ENCODE results near the gene INAVA.

The INAVA gene, protein sequence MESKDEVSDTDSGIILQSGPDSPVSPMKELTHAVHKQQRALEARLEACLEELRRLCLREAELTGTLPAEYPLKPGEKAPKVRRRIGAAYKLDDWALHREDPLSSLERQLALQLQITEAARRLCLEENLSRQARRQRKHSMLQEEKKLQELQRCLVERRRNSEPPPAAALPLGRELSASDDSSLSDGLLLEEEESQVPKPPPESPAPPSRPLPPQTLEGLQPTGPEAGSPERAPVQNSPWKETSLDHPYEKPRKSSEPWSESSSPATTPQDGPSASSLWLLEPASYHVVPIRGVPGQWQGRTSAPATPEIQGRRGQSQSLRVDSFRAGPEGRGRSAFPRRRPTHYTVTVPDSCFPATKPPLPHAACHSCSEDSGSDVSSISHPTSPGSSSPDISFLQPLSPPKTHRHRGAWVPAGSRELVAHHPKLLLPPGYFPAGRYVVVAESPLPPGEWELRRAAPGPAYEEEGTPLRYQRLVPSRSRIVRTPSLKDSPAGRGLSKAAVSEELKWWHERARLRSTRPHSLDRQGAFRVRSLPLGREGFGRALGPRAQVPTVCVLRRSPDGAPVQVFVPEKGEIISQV

GRCh38 chr1:200894712-200895442 lies at the start of gene INAVA:
TSS of gene INAVA (plus strand) at chr1:200894900. CDS start at chr1:200898401, 3,501 bp downstream.
- no peaks in the 10 kb centered on the region for H3K27me3 ChIP-seq (ENCODE audit: control insufficient read depth, insufficient read depth, low read length)
- peak within 1 kb of the TSS; percentile 81 for H3K4me3 ChIP-seq (ENCODE audit: low read depth, low read length)
- H3K9me3 ChIP-seq (ENCODE audit: control insufficient read depth, insufficient read depth, low read length), result no peaks in the 10 kb centered on the region
- H3K4me1 ChIP-seq (ENCODE audit: control insufficient read depth, insufficient read depth, low read length), result peaks cover 43% of the 10 kb centered on the region
- peaks cover 19% of the 10 kb centered on the region for H3K36me3 ChIP-seq (ENCODE audit: control insufficient read depth, insufficient read depth, low read length)
- peak within 1 kb of the TSS; percentile 66 for H3K9ac ChIP-seq (ENCODE audit: low read depth, low read length)

GRCh38 chr1:200845360-200845759 lies 49.3 kb upstream of the INAVA start:
- Histone ChIP-seq H3K36me3 (ENCODE audit: control insufficient read depth, insufficient read depth, low read length) (peaks cover 18% of the 10 kb centered on the region), H3K9me3 (ENCODE audit: control insufficient read depth, insufficient read depth, low read length) (no peaks in the 10 kb centered on the region), H3K9ac (ENCODE audit: low read depth, low read length) (no peak overlapping the region), H3K4me1 (ENCODE audit: control insufficient read depth, insufficient read depth, low read length) (no peaks in the 10 kb centered on the region), H3K4me3 (ENCODE audit: low read depth, low read length) (no peak overlapping the region), H3K27me3 (ENCODE audit: control insufficient read depth, insufficient read depth, low read length) (no peaks in the 10 kb centered on the region)

DNA sequence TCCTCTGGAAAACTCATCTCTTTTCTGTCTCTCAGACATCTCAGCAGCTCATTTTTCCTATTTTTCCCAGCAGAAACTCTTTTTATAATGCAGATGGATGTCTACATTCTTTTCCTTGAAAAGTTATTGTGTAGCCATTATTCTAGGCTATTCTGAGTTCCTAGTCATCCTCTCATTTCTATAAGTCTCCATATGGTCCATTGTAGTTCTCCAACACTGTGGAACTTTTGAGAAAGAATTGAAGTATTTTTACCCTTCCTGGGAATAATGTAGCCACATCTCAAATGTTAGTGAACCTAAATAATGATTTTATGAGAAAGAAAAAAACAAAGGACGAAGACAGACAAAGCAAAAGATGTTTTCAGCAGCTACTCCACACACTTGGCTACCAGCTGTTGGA lies 48.3 kb upstream of the INAVA start:
- Histone ChIP-seq H3K4me1 (ENCODE audit: control insufficient read depth, insufficient read depth, low read length) (no peaks in the 10 kb centered on the region), H3K9ac (ENCODE audit: low read depth, low read length) (no peak overlapping the region), H3K4me3 (ENCODE audit: low read depth, low read length) (no peak overlapping the region), H3K36me3 (ENCODE audit: control insufficient read depth, insufficient read depth, low read length) (peaks cover 18% of the 10 kb centered on the region), H3K9me3 (ENCODE audit: control insufficient read depth, insufficient read depth, low read length) (no peaks in the 10 kb centered on the region), H3K27me3 (ENCODE audit: control insufficient read depth, insufficient read depth, low read length) (no peaks in the 10 kb centered on the region)

DNA sequence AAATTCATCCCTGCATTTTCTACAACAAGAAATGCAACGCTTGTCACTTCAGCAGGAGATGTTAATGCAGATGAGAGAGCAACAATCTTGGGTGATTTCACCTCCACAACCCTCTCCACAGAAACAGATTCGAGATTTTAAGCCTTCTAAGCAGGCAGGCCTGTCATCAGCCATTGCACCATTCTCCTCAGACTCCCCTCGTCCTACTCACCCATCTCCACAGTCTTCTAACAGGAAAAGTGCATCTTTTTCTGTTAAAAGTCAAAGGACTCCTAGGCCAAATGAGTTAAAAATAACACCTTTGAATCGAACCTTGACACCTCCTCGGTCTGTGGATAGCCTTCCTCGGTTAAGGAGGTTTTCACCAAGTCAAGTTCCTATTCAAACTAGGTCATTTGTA lies 45.3 kb upstream of the INAVA start:
- H3K9ac ChIP-seq (ENCODE audit: low read depth, low read length), result no peak overlapping the region
- H3K27me3 ChIP-seq (ENCODE audit: control insufficient read depth, insufficient read depth, low read length), result no peaks in the 10 kb centered on the region
- H3K9me3 ChIP-seq (ENCODE audit: control insufficient read depth, insufficient read depth, low read length), result no peaks in the 10 kb centered on the region
- H3K4me3 ChIP-seq (ENCODE audit: low read depth, low read length), result no peak overlapping the region
- peaks cover 18% of the 10 kb centered on the region for H3K36me3 ChIP-seq (ENCODE audit: control insufficient read depth, insufficient read depth, low read length)
- H3K4me1 ChIP-seq (ENCODE audit: control insufficient read depth, insufficient read depth, low read length), result no peaks in the 10 kb centered on the region

DNA sequence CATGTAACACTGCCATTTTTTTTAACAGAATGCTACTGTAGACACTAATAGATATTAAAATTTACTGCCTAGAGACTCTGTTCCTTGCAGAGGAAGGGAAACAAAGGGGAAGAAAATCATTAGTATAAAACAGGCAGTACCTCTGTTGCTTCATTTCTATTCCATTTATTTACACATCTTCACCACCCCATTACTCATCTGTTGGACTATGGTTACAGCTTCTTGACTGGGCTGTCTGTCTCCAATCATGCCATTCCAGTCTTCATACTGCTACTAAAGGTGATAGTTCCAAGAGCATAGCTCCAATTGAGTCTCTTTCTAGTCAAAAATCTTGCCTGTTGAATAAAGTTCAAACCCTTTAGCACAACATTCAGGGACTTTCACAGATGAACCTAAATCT lies 44.1 kb upstream of the INAVA start:
- Histone ChIP-seq H3K9ac (ENCODE audit: low read depth, low read length) (no peak overlapping the region), H3K4me1 (ENCODE audit: control insufficient read depth, insufficient read depth, low read length) (no peaks in the 10 kb centered on the region), H3K9me3 (ENCODE audit: control insufficient read depth, insufficient read depth, low read length) (no peaks in the 10 kb centered on the region), H3K36me3 (ENCODE audit: control insufficient read depth, insufficient read depth, low read length) (peaks cover 19% of the 10 kb centered on the region), H3K4me3 (ENCODE audit: low read depth, low read length) (no peak overlapping the region), H3K27me3 (ENCODE audit: control insufficient read depth, insufficient read depth, low read length) (no peaks in the 10 kb centered on the region)

DNA sequence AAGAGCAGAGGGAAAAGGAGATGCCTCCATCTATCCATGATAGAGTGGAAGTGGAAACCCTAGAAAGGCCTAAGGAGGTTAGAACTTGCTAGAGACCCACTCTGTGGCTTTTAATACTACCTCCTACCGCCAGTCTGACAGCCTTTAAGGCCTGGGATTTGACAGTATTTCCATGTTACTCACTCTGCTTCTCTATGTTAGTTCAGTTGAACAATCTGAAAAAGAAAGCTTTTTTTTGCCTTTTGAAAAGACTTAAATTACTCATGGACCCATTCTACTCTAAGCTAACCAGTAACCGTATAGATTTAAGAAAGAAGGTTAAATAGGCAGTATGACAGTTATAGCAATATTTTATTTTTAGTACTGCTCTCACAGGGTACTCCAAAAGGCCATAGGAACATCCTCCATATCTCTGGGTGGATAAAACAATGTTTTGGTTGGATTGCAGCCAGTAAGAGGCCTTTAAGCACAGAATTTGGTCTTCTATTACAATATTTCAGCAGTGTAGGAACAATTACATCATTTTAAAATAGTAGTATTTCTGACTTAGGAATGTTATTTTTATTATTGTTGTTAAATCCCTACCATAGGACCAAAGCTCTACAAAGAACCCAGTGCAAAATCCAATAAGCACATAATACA lies 37.9 kb upstream of the INAVA start:
- Histone ChIP-seq H3K4me3 (ENCODE audit: low read depth, low read length) (no peak overlapping the region), H3K4me1 (ENCODE audit: control insufficient read depth, insufficient read depth, low read length) (no peaks in the 10 kb centered on the region), H3K9ac (ENCODE audit: low read depth, low read length) (no peak overlapping the region), H3K9me3 (ENCODE audit: control insufficient read depth, insufficient read depth, low read length) (no peaks in the 10 kb centered on the region), H3K36me3 (ENCODE audit: control insufficient read depth, insufficient read depth, low read length) (peaks cover 13% of the 10 kb centered on the region), H3K27me3 (ENCODE audit: control insufficient read depth, insufficient read depth, low read length) (no peaks in the 10 kb centered on the region)

GRCh38 chr1:200857804-200858203 lies 36.9 kb upstream of the INAVA start:
- Histone ChIP-seq H3K9ac (ENCODE audit: low read depth, low read length) (no peak overlapping the region), H3K4me3 (ENCODE audit: low read depth, low read length) (no peak overlapping the region), H3K27me3 (ENCODE audit: control insufficient read depth, insufficient read depth, low read length) (no peaks in the 10 kb centered on the region), H3K4me1 (ENCODE audit: control insufficient read depth, insufficient read depth, low read length) (no peaks in the 10 kb centered on the region), H3K36me3 (ENCODE audit: control insufficient read depth, insufficient read depth, low read length) (peaks cover 13% of the 10 kb centered on the region), H3K9me3 (ENCODE audit: control insufficient read depth, insufficient read depth, low read length) (no peaks in the 10 kb centered on the region)

- no peaks in the 10 kb centered on the region for H3K27me3 ChIP-seq (ENCODE audit: control insufficient read depth, insufficient read depth, low read length)
- H3K9me3 ChIP-seq (ENCODE audit: control insufficient read depth, insufficient read depth, low read length), result no peaks in the 10 kb centered on the region
- no peak overlapping the region for H3K9ac ChIP-seq (ENCODE audit: low read depth, low read length)
- H3K4me1 ChIP-seq (ENCODE audit: control insufficient read depth, insufficient read depth, low read length), result no peaks in the 10 kb centered on the region
- no peaks in the 10 kb centered on the region for H3K36me3 ChIP-seq (ENCODE audit: control insufficient read depth, insufficient read depth, low read length)
- no peak overlapping the region for H3K4me3 ChIP-seq (ENCODE audit: low read depth, low read length)
These were observed 32.6 kb upstream of the INAVA start for GRCh38 chr1:200861937-200862647.

- Histone ChIP-seq H3K4me1 (ENCODE audit: control insufficient read depth, insufficient read depth, low read length) (no peaks in the 10 kb centered on the region), H3K9ac (ENCODE audit: low read depth, low read length) (no peak overlapping the region), H3K27me3 (ENCODE audit: control insufficient read depth, insufficient read depth, low read length) (no peaks in the 10 kb centered on the region)
These were observed 31.8 kb upstream of the INAVA start for GRCh38 chr1:200862713-200863415.

DNA sequence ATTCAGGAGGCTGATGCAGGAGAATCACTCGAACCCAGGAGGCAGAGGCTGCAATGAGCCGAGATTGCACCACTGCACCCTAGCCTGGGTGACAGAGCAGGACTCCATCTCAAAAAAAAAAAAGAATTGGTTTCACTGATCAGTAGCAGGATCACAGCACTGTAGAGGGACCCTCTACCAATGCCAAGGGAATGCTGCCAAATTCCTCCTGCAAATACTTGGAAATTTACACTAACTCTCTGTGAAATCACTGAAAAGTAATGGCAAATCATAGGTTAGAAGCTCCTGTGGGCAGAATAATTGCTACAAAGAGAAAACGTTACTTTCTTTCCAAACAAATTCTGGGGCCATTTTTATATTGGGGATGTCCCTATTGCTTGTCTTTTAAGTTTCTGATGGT lies 28.6 kb upstream of the INAVA start:
- Histone ChIP-seq H3K4me1 (ENCODE audit: control insufficient read depth, insufficient read depth, low read length) (no peaks in the 10 kb centered on the region), H3K36me3 (ENCODE audit: control insufficient read depth, insufficient read depth, low read length) (no peaks in the 10 kb centered on the region), H3K4me3 (ENCODE audit: low read depth, low read length) (no peak overlapping the region), H3K27me3 (ENCODE audit: control insufficient read depth, insufficient read depth, low read length) (no peaks in the 10 kb centered on the region), H3K9me3 (ENCODE audit: control insufficient read depth, insufficient read depth, low read length) (no peaks in the 10 kb centered on the region), H3K9ac (ENCODE audit: low read depth, low read length) (no peak overlapping the region)

More at GRCh38 chr1:200862713-200863415, 31.8 kb upstream of the INAVA start:
- Histone ChIP-seq H3K4me3 (ENCODE audit: low read depth, low read length) (no peak overlapping the region), H3K9me3 (ENCODE audit: control insufficient read depth, insufficient read depth, low read length) (no peaks in the 10 kb centered on the region), H3K36me3 (ENCODE audit: control insufficient read depth, insufficient read depth, low read length) (no peaks in the 10 kb centered on the region)

GRCh38 chr1:200866521-200866920 lies 28.2 kb upstream of the INAVA start:
- no peaks in the 10 kb centered on the region for H3K9me3 ChIP-seq (ENCODE audit: control insufficient read depth, insufficient read depth, low read length)
- H3K27me3 ChIP-seq (ENCODE audit: control insufficient read depth, insufficient read depth, low read length), result no peaks in the 10 kb centered on the region
- no peak overlapping the region for H3K9ac ChIP-seq (ENCODE audit: low read depth, low read length)
- H3K4me1 ChIP-seq (ENCODE audit: control insufficient read depth, insufficient read depth, low read length), result no peaks in the 10 kb centered on the region
- H3K4me3 ChIP-seq (ENCODE audit: low read depth, low read length), result no peak overlapping the region
- H3K36me3 ChIP-seq (ENCODE audit: control insufficient read depth, insufficient read depth, low read length), result no peaks in the 10 kb centered on the region
